Measurements from ENCODE around the gene ATG9B. TPM values are rescaled to one million over a fixed set of nuclear protein-coding genes. Genes with fewer than 3 reads are reported as not detected.
"Not testable (repeated sequence)": the region's sequence is repeated elsewhere in the genome, so short reads cannot be mapped to it uniquely, and the experiment has no call there.

The ATG9B gene
- total RNA-seq, 1 donor from 2014 or later: 11.8 TPM

- Mint-ChIP-seq H3K27me3 (ENCODE audit: low read depth) (peaks cover 45% of the 10 kb centered on the region), H3K4me3 (peak overlapping the region; percentile 43)
Observed at GRCh38 chr7:151013733-151014497, 10.4 kb downstream of the ATG9B start.

DNA sequence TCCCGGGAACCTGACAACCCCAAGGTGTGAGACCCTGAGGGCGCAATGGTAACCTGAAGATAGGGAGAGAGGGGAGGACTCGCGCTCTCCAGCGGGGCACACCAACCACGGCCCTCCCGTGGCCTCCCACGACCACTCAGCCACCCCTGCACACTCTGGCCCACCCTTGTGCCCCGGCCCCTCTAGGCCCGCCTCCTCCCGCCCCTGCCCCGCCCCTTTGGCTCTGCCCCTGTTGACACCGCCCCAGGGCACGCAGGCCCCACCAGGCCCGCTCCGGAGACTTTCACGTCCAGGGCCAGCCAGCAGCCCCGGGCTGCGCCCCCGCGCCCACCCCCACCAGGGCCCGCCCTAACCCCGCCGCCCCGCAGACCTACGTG lies 10.9 kb downstream of the ATG9B start:
- peaks cover 30% of the 10 kb centered on the region for H3K4me1 Mint-ChIP-seq
- H3K36me3 Mint-ChIP-seq: peaks cover 6% of the 10 kb centered on the region
- H3K27me3 Mint-ChIP-seq (ENCODE audit: low read depth): peaks cover 41% of the 10 kb centered on the region
- no peaks in the 10 kb centered on the region for H3K9me3 Mint-ChIP-seq
- TF ChIP-seq, protein P1, sequence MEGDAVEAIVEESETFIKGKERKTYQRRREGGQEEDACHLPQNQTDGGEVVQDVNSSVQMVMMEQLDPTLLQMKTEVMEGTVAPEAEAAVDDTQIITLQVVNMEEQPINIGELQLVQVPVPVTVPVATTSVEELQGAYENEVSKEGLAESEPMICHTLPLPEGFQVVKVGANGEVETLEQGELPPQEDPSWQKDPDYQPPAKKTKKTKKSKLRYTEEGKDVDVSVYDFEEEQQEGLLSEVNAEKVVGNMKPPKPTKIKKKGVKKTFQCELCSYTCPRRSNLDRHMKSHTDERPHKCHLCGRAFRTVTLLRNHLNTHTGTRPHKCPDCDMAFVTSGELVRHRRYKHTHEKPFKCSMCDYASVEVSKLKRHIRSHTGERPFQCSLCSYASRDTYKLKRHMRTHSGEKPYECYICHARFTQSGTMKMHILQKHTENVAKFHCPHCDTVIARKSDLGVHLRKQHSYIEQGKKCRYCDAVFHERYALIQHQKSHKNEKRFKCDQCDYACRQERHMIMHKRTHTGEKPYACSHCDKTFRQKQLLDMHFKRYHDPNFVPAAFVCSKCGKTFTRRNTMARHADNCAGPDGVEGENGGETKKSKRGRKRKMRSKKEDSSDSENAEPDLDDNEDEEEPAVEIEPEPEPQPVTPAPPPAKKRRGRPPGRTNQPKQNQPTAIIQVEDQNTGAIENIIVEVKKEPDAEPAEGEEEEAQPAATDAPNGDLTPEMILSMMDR (IDR thresholded peaks at IDR 0.05; ENCODE audit: unreplicated experiment): no peak
- DNase-seq (ENCODE audit: low spot score in 2 of 2, unreplicated experiment in 2 of 2): no peak
- no peak overlapping the region for H3K27ac Mint-ChIP-seq
- H3K4me3 Mint-ChIP-seq: peak overlapping the region; percentile 24

More at GRCh38 chr7:151013733-151014497, 10.4 kb downstream of the ATG9B start:
- peaks cover 32% of the 10 kb centered on the region for H3K4me1 Mint-ChIP-seq
- no peak overlapping the region for H3K27ac Mint-ChIP-seq
- TF ChIP-seq, protein P1 (IDR thresholded peaks at IDR 0.05; ENCODE audit: unreplicated experiment): no peak
- peak in 1 of 2 experiments; percentile 66 for DNase-seq (ENCODE audit: low spot score in 2 of 2, unreplicated experiment in 2 of 2)
- H3K9me3 Mint-ChIP-seq: no peaks in the 10 kb centered on the region
- H3K36me3 Mint-ChIP-seq: peaks cover 6% of the 10 kb centered on the region

GRCh38 chr7:151012911-151013347 lies 11.4 kb downstream of the ATG9B start:
- TF ChIP-seq, protein P1 (IDR thresholded peaks at IDR 0.05; ENCODE audit: unreplicated experiment): peak; percentile 19
- Mint-ChIP-seq H3K4me3 (peak overlapping the region; percentile 24), H3K36me3 (peaks cover 6% of the 10 kb centered on the region), H3K4me1 (peaks cover 30% of the 10 kb centered on the region), H3K27me3 (ENCODE audit: low read depth) (peaks cover 37% of the 10 kb centered on the region), H3K9me3 (no peaks in the 10 kb centered on the region), H3K27ac (no peak overlapping the region)
- no peak for DNase-seq (ENCODE audit: low spot score in 2 of 2, unreplicated experiment in 2 of 2)

DNA sequence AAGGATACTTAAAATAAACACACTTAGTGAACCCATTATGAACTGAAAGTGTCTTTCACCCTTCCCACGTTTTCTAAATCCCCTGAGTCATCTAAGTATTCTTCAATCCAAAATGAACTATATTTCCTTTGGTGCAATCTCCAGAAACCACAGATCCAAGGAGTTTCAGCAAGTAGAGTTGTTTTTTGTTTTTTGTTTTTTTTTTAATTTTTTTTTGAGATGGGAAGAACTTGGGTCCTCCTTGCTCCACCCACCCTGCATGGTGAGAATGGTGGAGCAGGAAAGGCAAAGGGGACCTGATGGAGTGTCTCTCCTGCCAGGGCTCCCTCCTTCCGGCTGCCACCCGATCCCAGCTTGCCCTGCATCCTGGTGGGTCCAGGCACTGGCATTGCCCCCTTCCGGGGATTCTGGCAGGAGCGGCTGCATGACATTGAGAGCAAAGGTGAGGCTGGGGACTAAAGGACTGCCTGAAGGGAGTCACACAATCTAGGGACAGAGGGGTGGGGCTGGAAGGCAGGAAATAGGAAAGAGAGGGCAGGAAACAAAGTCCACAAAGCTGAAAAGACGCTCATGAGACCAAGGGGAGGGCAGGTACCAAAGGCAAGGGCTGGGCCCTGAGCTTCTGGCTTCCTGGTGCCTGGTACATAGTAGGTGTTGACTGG lies 12.1 kb downstream of the ATG9B start:
- TF ChIP-seq, protein P1 (IDR thresholded peaks at IDR 0.05; ENCODE audit: unreplicated experiment): no peak
- Mint-ChIP-seq H3K27ac (no peak overlapping the region), H3K4me3 (no peak overlapping the region), H3K36me3 (peaks cover 6% of the 10 kb centered on the region), H3K9me3 (no peaks in the 10 kb centered on the region), H3K4me1 (peaks cover 30% of the 10 kb centered on the region), H3K27me3 (ENCODE audit: low read depth) (peaks cover 30% of the 10 kb centered on the region)
- no peak for DNase-seq (ENCODE audit: low spot score in 2 of 2, unreplicated experiment in 2 of 2)

GRCh38 chr7:151011616-151012015 lies 12.7 kb downstream of the ATG9B start:
- not testable (repeated sequence) for H3K9me3 Mint-ChIP-seq; DNase-seq (ENCODE audit: low spot score in 2 of 2, unreplicated experiment in 2 of 2); H3K27ac Mint-ChIP-seq; H3K36me3 Mint-ChIP-seq
- Mint-ChIP-seq H3K4me1 (peaks cover 30% of the 10 kb centered on the region), H3K27me3 (ENCODE audit: low read depth) (peaks cover 28% of the 10 kb centered on the region), H3K4me3 (peak overlapping the region; percentile 26)

- TF ChIP-seq, protein P1 (IDR thresholded peaks at IDR 0.05; ENCODE audit: unreplicated experiment): no peak
- no peaks in the 10 kb centered on the region for H3K9me3 Mint-ChIP-seq
Observed at GRCh38 chr7:151011097-151011409, 13.2 kb downstream of the ATG9B start.

More at GRCh38 chr7:151011097-151011409, 13.2 kb downstream of the ATG9B start:
- peaks cover 22% of the 10 kb centered on the region for H3K27me3 Mint-ChIP-seq (ENCODE audit: low read depth)
- DNase-seq (ENCODE audit: low spot score in 2 of 2, unreplicated experiment in 2 of 2): no peak
- no peak overlapping the region for H3K27ac Mint-ChIP-seq
- H3K4me3 Mint-ChIP-seq: peak overlapping the region; percentile 60
- H3K36me3 Mint-ChIP-seq: peaks cover 6% of the 10 kb centered on the region
- peaks cover 30% of the 10 kb centered on the region for H3K4me1 Mint-ChIP-seq

Measured in mesothelial cell of epicardium (in vitro differentiated cells).